GM23338 (cell line): ENCODE results near the gene VEZT. TPM values are rescaled to one million over a fixed set of nuclear protein-coding genes. Genes with fewer than 3 reads are reported as not detected.

ENCODE experiments used
- ATAC-seq: fragments of 200-7000 bp; cut with Tn5 transposase; 3 replicates; pipeline ENCODE4 v1.9.1; 2020
- DNase-seq: peaks from one replicate; pipeline ENCODE4 v3.0.0-alpha.2; 2015; ENCODE audit warnings: low spot score
- H2AFZ ChIP-seq: fragments of 200-600 bp; sonication (generic); 2 replicates; pipeline ENCODE4 v1.8.0; 2016; ENCODE audit warnings: antibody characterized with exemption, mild to moderate bottlenecking, moderate library complexity
- H3F3A ChIP-seq: fragments of 200-600 bp; sonication (generic); replicated peaks from 2 replicates; pipeline ENCODE4 v1.8.0; 2017; ENCODE audit warnings: antibody characterized with exemption, mixed run types, low read depth
- H3K27ac ChIP-seq: fragments of 200-600 bp; sonication (generic); 2 replicates; pipeline ENCODE4 v1.6.1; 2016; ENCODE audit warnings: low read depth
- H3K27me3 ChIP-seq: fragments of 200-600 bp; sonication (generic); 2 replicates; pipeline ENCODE4 v1.8.0; 2016; ENCODE audit warnings: mild to moderate bottlenecking, mixed run types, moderate library complexity; ENCODE audit not compliant: insufficient read depth
- H3K36me3 ChIP-seq: fragments of 200-600 bp; sonication (generic); 2 replicates; pipeline ENCODE4 v1.8.0; 2016; ENCODE audit warnings: mild to moderate bottlenecking; ENCODE audit not compliant: insufficient read depth
- H3K4me1 ChIP-seq: fragments of 200-600 bp; sonication (generic); 2 replicates; pipeline ENCODE4 v1.8.0; 2016; ENCODE audit warnings: mild to moderate bottlenecking, moderate library complexity; ENCODE audit not compliant: insufficient read depth
- H3K4me2 ChIP-seq: fragments of 200-600 bp; sonication (generic); 2 replicates; pipeline ENCODE4 v1.7.1; 2017; ENCODE audit warnings: mixed run types
- H3K4me3 ChIP-seq: fragments of 200-600 bp; sonication (generic); 2 replicates; pipeline ENCODE4 v1.6.1; 2016; ENCODE audit warnings: mixed run types
- H3K79me2 ChIP-seq: fragments of 200-600 bp; sonication (generic); replicated peaks from 2 replicates; pipeline ENCODE4 v1.8.0; 2017; ENCODE audit warnings: mild to moderate bottlenecking; ENCODE audit not compliant: insufficient read depth
- H3K9me2 ChIP-seq: fragments of 200-600 bp; sonication (generic); 2 replicates; pipeline ENCODE4 v1.8.0; 2017; ENCODE audit not compliant: insufficient read depth
- H4K20me1 ChIP-seq: fragments of 200-600 bp; sonication (generic); replicated peaks from 2 replicates; pipeline ENCODE4 v1.8.0; 2017; ENCODE audit warnings: mild to moderate bottlenecking; ENCODE audit not compliant: insufficient read depth
- H3K27ac Mint-ChIP-seq: 2 replicates; pipeline ENCODE4 v1.8.0; 2020; ENCODE audit warnings: inconsistent platforms, mild to moderate bottlenecking, moderate library complexity, mixed read lengths
- H3K27me3 Mint-ChIP-seq: 3 replicates; pipeline ENCODE4 v1.8.0; 2022; ENCODE audit warnings: low read depth, mild to moderate bottlenecking, moderate library complexity, mixed read lengths, inconsistent platforms; ENCODE audit not compliant: insufficient read depth, poor library complexity
- H3K36me3 Mint-ChIP-seq: 3 replicates; pipeline ENCODE4 v1.8.0; 2021; ENCODE audit warnings: low read depth, mild to moderate bottlenecking, inconsistent platforms, moderate library complexity, mixed read lengths
- H3K4me1 Mint-ChIP-seq: 3 replicates; pipeline ENCODE4 v1.8.0; 2020; ENCODE audit warnings: mild to moderate bottlenecking, inconsistent platforms, mixed read lengths
- H3K4me3 Mint-ChIP-seq: 3 replicates; pipeline ENCODE4 v1.8.0; 2021; ENCODE audit warnings: moderate library complexity, mild to moderate bottlenecking, inconsistent platforms, mixed read lengths
- H3K9me3 Mint-ChIP-seq: 3 replicates; pipeline ENCODE4 v1.8.0; 2020; ENCODE audit warnings: moderate library complexity, mild to moderate bottlenecking, inconsistent platforms, mixed read lengths
- ETS1 ChIP-seq: IDR thresholded peaks from 2 replicates; pipeline ENCODE4 v1.6.1; 2016; ENCODE audit warnings: antibody characterized with exemption
- JUNB ChIP-seq: IDR thresholded peaks from one replicate; pipeline ENCODE4 v1.6.1; 2016; ENCODE audit warnings: antibody characterized with exemption; ENCODE audit not compliant: unreplicated experiment
- NANOG ChIP-seq: IDR thresholded peaks from 2 replicates; pipeline ENCODE4 v1.6.1; 2016; ENCODE audit warnings: antibody characterized with exemption, borderline replicate concordance
- STAT1 ChIP-seq: IDR thresholded peaks from one replicate; pipeline ENCODE4 v1.6.1; 2016; ENCODE audit warnings: antibody characterized with exemption; ENCODE audit not compliant: unreplicated experiment
- ZNF114 ChIP-seq: fragments of 250-450 bp; sonication (Bioruptor Pico); IDR thresholded peaks from 2 replicates; pipeline ENCODE4 v1.5.0; 2020; ENCODE audit warnings: mild to moderate bottlenecking, moderate library complexity
- ZNF331 ChIP-seq: fragments of 250-450 bp; sonication (Bioruptor Pico); IDR thresholded peaks from 2 replicates; pipeline ENCODE4 v1.5.0; 2020; ENCODE audit warnings: low read depth, mild to moderate bottlenecking, moderate library complexity
- ZNF462 ChIP-seq: fragments of 250-450 bp; sonication (Bioruptor Pico); IDR thresholded peaks from 2 replicates; pipeline ENCODE4 v1.5.0; 2020; ENCODE audit warnings: mild to moderate bottlenecking, moderate library complexity
- polyA plus RNA-seq: library from polyadenylated mRNA; unstranded; fragments of >200 nt; fragmentation: Nextera tagmentation; extraction: Ambion mirVana; gene quantifications from 2 replicates; pipeline ENCODE4 v1.2.1, GENCODE V29; 2016
- total RNA-seq: library from RNA; depleted of rRNA; stranded (reverse); fragments of >200 nt; shearing (Covaris generic); gene quantifications from 2 replicates; pipeline ENCODE4 v1.2.3, GENCODE V29; 2014
- TF ChIP-seq, protein P1 (sequence below), 2 experiments: fragments of 200-600 bp in 1 of 2; sonication (generic) in 1 of 2; conservative IDR thresholded peaks; 2 replicates each; pipeline versions ENCODE4 v1.5.1 to v1.6.1; 2016 to 2017; ENCODE audit warnings: antibody characterized with exemption in 2 of 2, low read depth in 2 of 2, mild to moderate bottlenecking in 2 of 2, moderate library complexity in 1 of 2

Gene VEZT
- total and polyA plus RNA-seq, 2 experiments from 2014 or later = 34.2 to 51.5 TPM

DNA sequence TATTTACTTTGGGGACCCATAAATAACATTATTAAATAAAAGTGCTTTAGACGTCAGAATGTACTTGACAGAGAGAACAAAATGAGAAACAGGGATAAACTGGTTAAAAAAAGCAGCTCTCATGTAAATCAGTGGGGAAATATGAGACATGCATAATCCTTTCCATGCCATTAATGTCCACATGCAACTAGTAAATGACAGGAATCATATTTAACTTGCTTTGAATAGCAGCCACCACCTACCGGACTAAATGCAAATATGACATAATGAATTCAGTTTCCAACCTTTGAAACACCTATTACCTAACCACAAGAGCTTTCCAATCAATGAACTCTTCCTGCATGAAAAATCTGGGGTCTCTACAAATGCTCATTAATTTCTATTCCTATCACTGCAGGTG lies 20.0 kb upstream of the VEZT start (continued):
- TF ChIP-seq ZNF462 (CRISPR knock-in tag) (no peak), ZNF331 (CRISPR knock-in tag) (no peak)

DNA sequence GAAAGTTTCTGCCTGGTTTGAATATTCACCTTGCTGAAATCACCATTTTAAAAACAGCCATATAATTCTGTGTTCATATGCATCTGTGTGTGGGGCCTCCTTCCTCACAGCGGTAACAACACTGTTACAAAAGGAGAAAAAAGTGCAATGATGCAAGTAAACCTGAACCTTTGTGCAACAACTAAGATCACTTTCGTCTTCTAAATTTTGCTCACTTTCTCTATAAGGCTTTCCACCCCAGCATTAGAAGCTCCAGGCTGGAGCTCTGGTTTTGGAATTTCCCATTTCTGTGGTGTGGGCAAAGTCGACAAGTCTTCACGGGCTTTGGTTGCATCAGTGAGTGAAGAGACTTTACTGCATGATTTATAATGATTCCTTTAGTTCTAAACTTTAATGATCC lies 18.7 kb upstream of the VEZT start:
- Histone ChIP-seq H3K4me3 (peak overlapping the region; percentile 38), H3F3A (no peaks in the 10 kb centered on the region), H2AFZ (no peak overlapping the region), H3K36me3 (no peaks in the 10 kb centered on the region), H3K9me2 (no peaks in the 10 kb centered on the region), H3K27me3 (no peaks in the 10 kb centered on the region), H3K4me1 (peaks cover 62% of the 10 kb centered on the region), H3K27ac (peak overlapping the region; percentile 97), H3K79me2 (peaks cover 81% of the 10 kb centered on the region), H4K20me1 (no peaks in the 10 kb centered on the region), H3K4me2 (peak overlapping the region; percentile 63)
- ATAC-seq (peak; percentile 46), DNase-seq (peak; percentile 24)
- Mint-ChIP-seq H3K4me3 (peak overlapping the region; percentile 1; the same call in 2 of the 3 replicates), H3K27me3 (peaks cover 7% of the 10 kb centered on the region), H3K4me1 (peaks cover 64% of the 10 kb centered on the region), H3K9me3 (no peaks in the 10 kb centered on the region; the same call in 2 of the 3 replicates), H3K36me3 (peaks cover 11% of the 10 kb centered on the region; the same call in 2 of the 3 replicates), H3K27ac (peak overlapping the region; percentile 97)
- TF ChIP-seq ETS1 (no peak), NANOG (no peak), ZNF114 (CRISPR knock-in tag) (no peak), JUNB (no peak), STAT1 (no peak)
- TF ChIP-seq, protein P1, sequence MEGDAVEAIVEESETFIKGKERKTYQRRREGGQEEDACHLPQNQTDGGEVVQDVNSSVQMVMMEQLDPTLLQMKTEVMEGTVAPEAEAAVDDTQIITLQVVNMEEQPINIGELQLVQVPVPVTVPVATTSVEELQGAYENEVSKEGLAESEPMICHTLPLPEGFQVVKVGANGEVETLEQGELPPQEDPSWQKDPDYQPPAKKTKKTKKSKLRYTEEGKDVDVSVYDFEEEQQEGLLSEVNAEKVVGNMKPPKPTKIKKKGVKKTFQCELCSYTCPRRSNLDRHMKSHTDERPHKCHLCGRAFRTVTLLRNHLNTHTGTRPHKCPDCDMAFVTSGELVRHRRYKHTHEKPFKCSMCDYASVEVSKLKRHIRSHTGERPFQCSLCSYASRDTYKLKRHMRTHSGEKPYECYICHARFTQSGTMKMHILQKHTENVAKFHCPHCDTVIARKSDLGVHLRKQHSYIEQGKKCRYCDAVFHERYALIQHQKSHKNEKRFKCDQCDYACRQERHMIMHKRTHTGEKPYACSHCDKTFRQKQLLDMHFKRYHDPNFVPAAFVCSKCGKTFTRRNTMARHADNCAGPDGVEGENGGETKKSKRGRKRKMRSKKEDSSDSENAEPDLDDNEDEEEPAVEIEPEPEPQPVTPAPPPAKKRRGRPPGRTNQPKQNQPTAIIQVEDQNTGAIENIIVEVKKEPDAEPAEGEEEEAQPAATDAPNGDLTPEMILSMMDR (conservative IDR thresholded peaks at IDR 0.05; ENCODE audit: low read depth in 2 of 2) = no peak
